Trophoblast cell (in vitro differentiated cells and primary cell): ENCODE results near the gene RNF11.
"Not testable (repeated sequence)": the region's sequence is repeated elsewhere in the genome, so short reads cannot be mapped to it uniquely, and the experiment has no call there.

ENCODE experiments used
- DNase-seq, 2 donors: peaks; one replicate each; pipeline ENCODE4 v3.0.0-alpha.2; 2016
- H2AFZ ChIP-seq: 2 replicates; pipeline ENCODE4 v1.6.1; 2013; ENCODE audit warnings: low read length, moderate library complexity, mild to moderate bottlenecking; ENCODE audit not compliant: insufficient read depth, poor library complexity
- H2AK5ac ChIP-seq: 2 replicates; pipeline ENCODE4 v1.6.1; 2013; ENCODE audit warnings: mild to moderate bottlenecking, low read length
- H2BK120ac ChIP-seq: 2 replicates; pipeline ENCODE4 v1.6.1; 2013; ENCODE audit warnings: low read length, mild to moderate bottlenecking, moderate library complexity; ENCODE audit not compliant: insufficient read depth, poor library complexity
- H2BK12ac ChIP-seq: 2 replicates; pipeline ENCODE4 v1.6.1; 2013; ENCODE audit warnings: mild to moderate bottlenecking, low read length, moderate library complexity
- H2BK5ac ChIP-seq: 2 replicates; pipeline ENCODE4 v1.6.1; 2013; ENCODE audit warnings: low read length, low read depth, moderate library complexity, mild to moderate bottlenecking; ENCODE audit not compliant: poor library complexity
- H3K14ac ChIP-seq: 2 replicates; pipeline ENCODE4 v1.6.1; 2013; ENCODE audit warnings: mild to moderate bottlenecking, low read length
- H3K18ac ChIP-seq: 2 replicates; pipeline ENCODE4 v1.6.1; 2013; ENCODE audit warnings: mild to moderate bottlenecking, low read length
- H3K23ac ChIP-seq: 2 replicates; pipeline ENCODE4 v1.6.1; 2013; ENCODE audit warnings: low read length
- H3K27ac ChIP-seq: 2 replicates; pipeline ENCODE4 v1.5.1; 2013; ENCODE audit warnings: low read depth, mild to moderate bottlenecking, inconsistent platforms, low read length, moderate library complexity
- H3K27me3 ChIP-seq: 2 replicates; pipeline ENCODE4 v1.6.1; 2013; ENCODE audit warnings: inconsistent platforms, mild to moderate bottlenecking, low read length, moderate library complexity; ENCODE audit not compliant: insufficient read depth
- H3K36me3 ChIP-seq, 2 experiments: 1 replicate in 1 of 2; 2 replicates in 1 of 2; pipeline ENCODE4 v1.6.1; 2013; ENCODE audit warnings: low read length in 2 of 2, mild to moderate bottlenecking in 2 of 2, moderate library complexity in 1 of 2; ENCODE audit not compliant: insufficient read depth in 2 of 2, control insufficient read depth in 1 of 2
- H3K4ac ChIP-seq: 2 replicates; pipeline ENCODE4 v1.6.1; 2013; ENCODE audit warnings: low read depth, mild to moderate bottlenecking, low read length, moderate library complexity
- H3K4me1 ChIP-seq, 2 experiments: 1 replicate in 1 of 2; 2 replicates in 1 of 2; pipeline ENCODE4 v1.6.1; 2013; ENCODE audit warnings: low read length in 2 of 2, mild to moderate bottlenecking in 2 of 2, moderate library complexity in 1 of 2; ENCODE audit not compliant: insufficient read depth in 2 of 2, control insufficient read depth in 1 of 2
- H3K4me2 ChIP-seq: 2 replicates; pipeline ENCODE4 v1.6.1; 2013; ENCODE audit warnings: inconsistent platforms, mild to moderate bottlenecking, low read length, moderate library complexity
- H3K4me3 ChIP-seq: 2 replicates; pipeline ENCODE4 v1.5.1; 2013; ENCODE audit warnings: mild to moderate bottlenecking, low read depth, low read length, inconsistent platforms
- H3K79me1 ChIP-seq: one replicate; pipeline ENCODE4 v1.6.1; 2013; ENCODE audit warnings: low read length
- H3K79me2 ChIP-seq: 2 replicates; pipeline ENCODE4 v1.6.1; 2013; ENCODE audit warnings: low read length, mild to moderate bottlenecking; ENCODE audit not compliant: control insufficient read depth, insufficient read depth, poor library complexity
- H3K9ac ChIP-seq: 2 replicates; pipeline ENCODE4 v1.6.1; 2013; ENCODE audit warnings: mild to moderate bottlenecking, low read length
- H3K9me3 ChIP-seq: 2 replicates; pipeline ENCODE4 v1.6.1; 2013; ENCODE audit warnings: low read depth, mild to moderate bottlenecking, control low read depth, inconsistent platforms, low read length; ENCODE audit not compliant: insufficient read depth
- H4K12ac ChIP-seq: 2 replicates; pipeline ENCODE4 v1.6.1; 2013; ENCODE audit warnings: low read depth, mild to moderate bottlenecking, low read length, moderate library complexity
- H4K8ac ChIP-seq: 2 replicates; pipeline ENCODE4 v1.6.1; 2013; ENCODE audit warnings: low read depth, mild to moderate bottlenecking, low read length, moderate library complexity
- H4K91ac ChIP-seq: one replicate; pipeline ENCODE4 v1.6.1; 2013; ENCODE audit warnings: low read depth, mild to moderate bottlenecking, low read length, moderate library complexity
- WGBS: extraction: QIAGEN DNeasy Blood & Tissue Kit; methylation state at CpG from one replicate; pipeline ENCODE4 v1.1.7; 2013; ENCODE audit warnings: missing lambda C conversion rate; ENCODE audit not compliant: insufficient read length, insufficient coverage; ENCODE audit errors: extremely low coverage; 5-methylcytosine and 5-hydroxymethylcytosine counted together

RNF11 gene

DNA sequence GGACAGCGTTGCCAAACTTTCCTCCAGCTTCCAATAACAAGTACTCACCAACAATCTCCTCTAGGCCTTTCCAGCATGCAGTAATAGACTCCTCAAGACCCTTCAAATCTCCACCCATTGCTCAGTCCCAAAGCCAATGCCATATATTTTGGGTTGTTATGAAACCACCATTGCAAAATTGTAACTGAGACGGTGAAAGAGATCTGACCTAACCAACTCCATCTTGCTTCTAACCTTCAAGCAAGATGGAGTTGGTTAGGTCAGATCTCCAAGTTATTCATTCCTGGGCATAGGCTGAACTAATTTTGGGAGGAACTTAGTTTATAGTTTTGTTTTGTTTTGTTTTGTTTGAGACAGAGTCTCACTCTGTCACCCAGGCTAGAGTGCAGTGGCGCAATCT lies 14.5 kb upstream of the RNF11 start:
- not testable (repeated sequence) for H4K8ac ChIP-seq, H3K79me1 ChIP-seq, H3K4me3 ChIP-seq, H4K91ac ChIP-seq, H3K4me2 ChIP-seq, H3K23ac ChIP-seq, H3K14ac ChIP-seq, H2BK5ac ChIP-seq, H3K4ac ChIP-seq, H3K79me2 ChIP-seq, H3K4me1 ChIP-seq, H2BK12ac ChIP-seq, H2BK120ac ChIP-seq, H2AFZ ChIP-seq, H3K36me3 ChIP-seq, H3K27me3 ChIP-seq, DNase-seq, H3K9me3 ChIP-seq, H4K12ac ChIP-seq, H3K18ac ChIP-seq, H3K9ac ChIP-seq, H3K27ac ChIP-seq, H2AK5ac ChIP-seq
- no CpG with 5 or more reads among the region's 3 CpGs for WGBS

DNA sequence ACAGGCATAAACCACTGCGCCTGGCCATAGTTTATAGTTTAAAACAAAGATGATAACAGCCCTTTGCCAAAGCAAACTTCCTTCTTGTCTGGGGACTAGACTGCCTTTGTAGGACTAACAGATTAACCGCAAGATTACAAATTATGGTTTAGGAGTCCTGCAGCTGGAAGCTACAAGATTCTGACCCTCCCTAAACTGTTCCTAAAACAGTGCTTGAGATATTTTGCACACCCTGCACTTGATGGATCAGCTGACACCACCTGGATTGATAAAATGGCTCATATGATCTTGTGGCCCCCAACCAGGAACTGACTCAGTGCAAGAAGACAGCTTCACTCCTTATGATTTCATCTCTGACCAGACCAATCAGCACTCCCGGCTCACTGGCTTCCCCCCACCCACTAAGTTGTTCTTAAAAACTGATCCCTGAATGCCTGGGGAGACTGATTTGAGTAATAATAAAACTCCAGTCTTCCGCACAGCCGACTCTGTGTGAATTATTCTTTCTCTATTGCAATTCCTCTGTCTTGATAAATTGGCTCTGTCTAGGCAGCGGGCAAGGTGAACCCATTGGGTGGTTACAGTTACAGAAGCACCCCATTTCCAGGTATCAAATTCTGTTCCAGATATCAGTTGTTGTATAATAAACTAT lies 13.8 kb upstream of the RNF11 start:
- no peak overlapping the region for H2BK120ac ChIP-seq
- no peaks in the 10 kb centered on the region for H3K9me3 ChIP-seq
- no peak overlapping the region for H3K4me2 ChIP-seq
- no peak overlapping the region for H2BK12ac ChIP-seq
- H4K8ac ChIP-seq = no peak overlapping the region
- H3K4me1 ChIP-seq = no peaks in the 10 kb centered on the region
- H3K9ac ChIP-seq = no peak overlapping the region
- no peaks in the 10 kb centered on the region for H3K36me3 ChIP-seq
- H3K27ac ChIP-seq = no peak overlapping the region
- H3K23ac ChIP-seq = no peak overlapping the region
- no peak for DNase-seq
- H4K91ac ChIP-seq = no peak overlapping the region
- no peaks in the 10 kb centered on the region for H3K79me1 ChIP-seq
- WGBS = no CpG with 5 or more reads among the region's 6 CpGs
- H2AK5ac ChIP-seq = no peak overlapping the region
- H3K4ac ChIP-seq = no peak overlapping the region
- H4K12ac ChIP-seq = no peak overlapping the region
- H3K14ac ChIP-seq = no peak overlapping the region
- no peak overlapping the region for H2AFZ ChIP-seq
- no peak overlapping the region for H2BK5ac ChIP-seq
- no peak overlapping the region for H3K18ac ChIP-seq
- no peaks in the 10 kb centered on the region for H3K79me2 ChIP-seq
- no peaks in the 10 kb centered on the region for H3K27me3 ChIP-seq
- no peak overlapping the region for H3K4me3 ChIP-seq

- Histone ChIP-seq H2BK120ac (no peak overlapping the region), H3K36me3 (no peaks in the 10 kb centered on the region), H3K9ac (no peak overlapping the region), H3K27ac (no peak overlapping the region), H3K4me1 (no peaks in the 10 kb centered on the region), H4K8ac (no peak overlapping the region), H4K12ac (no peak overlapping the region), H3K9me3 (no peaks in the 10 kb centered on the region), H3K14ac (no peak overlapping the region), H3K79me2 (no peaks in the 10 kb centered on the region), H3K23ac (no peak overlapping the region), H3K4ac (no peak overlapping the region), H3K4me2 (no peak overlapping the region), H3K27me3 (no peaks in the 10 kb centered on the region), H3K18ac (no peak overlapping the region), H2AK5ac (no peak overlapping the region), H3K4me3 (no peak overlapping the region), H2BK5ac (no peak overlapping the region), H3K79me1 (no peaks in the 10 kb centered on the region), H2BK12ac (no peak overlapping the region), H2AFZ (no peak overlapping the region), H4K91ac (no peak overlapping the region)
- no peak for DNase-seq
- no CpG with 5 or more reads among the region's 3 CpGs for WGBS
These were observed 13.3 kb upstream of the RNF11 start for GRCh38 chr1:51222809-51223208.

GRCh38 chr1:51224255-51224654 lies 11.8 kb upstream of the RNF11 start:
- H3K36me3 ChIP-seq = no peaks in the 10 kb centered on the region
- H4K91ac ChIP-seq = no peak overlapping the region
- no CpG with 5 or more reads among the region's 6 CpGs for WGBS
- no peak overlapping the region for H3K27ac ChIP-seq
- no peaks in the 10 kb centered on the region for H3K79me1 ChIP-seq
- H3K27me3 ChIP-seq = no peaks in the 10 kb centered on the region
- H3K14ac ChIP-seq = no peak overlapping the region
- no peak overlapping the region for H2AK5ac ChIP-seq
- no peak overlapping the region for H2BK5ac ChIP-seq
- no peak overlapping the region for H4K8ac ChIP-seq
- H3K18ac ChIP-seq = no peak overlapping the region
- DNase-seq = no peak
- H3K23ac ChIP-seq = no peak overlapping the region
- no peak overlapping the region for H3K4ac ChIP-seq
- H3K79me2 ChIP-seq = no peaks in the 10 kb centered on the region
- H4K12ac ChIP-seq = no peak overlapping the region
- no peak overlapping the region for H3K4me2 ChIP-seq
- H3K4me3 ChIP-seq = no peak overlapping the region
- H3K9me3 ChIP-seq = no peaks in the 10 kb centered on the region
- no peak overlapping the region for H2BK120ac ChIP-seq
- no peaks in the 10 kb centered on the region for H3K4me1 ChIP-seq
- no peak overlapping the region for H2BK12ac ChIP-seq
- H2AFZ ChIP-seq = no peak overlapping the region
- no peak overlapping the region for H3K9ac ChIP-seq
